ENCODE data around the gene PRKCA.

PRKCA gene

DNA sequence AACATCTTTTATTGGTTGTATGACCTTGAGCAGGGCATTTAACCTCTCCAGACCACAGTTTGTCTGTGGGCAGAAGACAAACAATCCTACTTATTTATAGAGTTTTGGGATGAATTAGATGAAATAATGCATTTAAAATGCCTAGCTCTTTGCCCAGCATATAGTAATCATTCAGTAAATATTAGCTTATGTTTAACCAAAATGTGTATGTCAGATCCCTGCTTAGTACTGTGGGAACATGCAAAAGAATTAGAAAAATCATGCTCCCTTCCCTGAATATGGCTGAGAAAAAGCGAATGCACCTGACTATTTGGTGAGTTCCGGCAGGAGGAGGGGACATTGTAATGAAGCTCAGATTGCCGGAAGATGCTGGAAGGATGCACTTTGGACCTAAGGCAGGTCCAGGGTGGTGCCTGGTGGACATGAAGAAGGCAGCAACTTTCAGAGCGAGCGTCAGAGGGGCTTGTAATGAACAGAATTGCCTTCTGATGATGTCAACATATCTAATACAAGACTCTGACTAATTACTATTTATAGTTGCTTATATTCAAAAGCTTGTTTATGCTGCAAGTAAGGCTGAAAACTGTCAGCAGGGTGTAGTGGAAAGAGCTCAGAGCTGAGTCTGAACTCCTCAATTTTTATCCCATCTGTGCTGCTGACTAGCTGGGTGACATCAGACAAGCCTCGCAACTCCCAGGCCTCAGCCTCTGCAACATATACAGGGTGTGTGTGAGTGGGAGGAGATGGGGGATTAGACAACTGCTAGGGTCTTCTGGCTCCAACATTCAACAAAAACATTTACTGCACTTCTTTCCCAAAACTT lies 221.2 kb downstream of the PRKCA start:
- DNase-seq, result no peak

DNA sequence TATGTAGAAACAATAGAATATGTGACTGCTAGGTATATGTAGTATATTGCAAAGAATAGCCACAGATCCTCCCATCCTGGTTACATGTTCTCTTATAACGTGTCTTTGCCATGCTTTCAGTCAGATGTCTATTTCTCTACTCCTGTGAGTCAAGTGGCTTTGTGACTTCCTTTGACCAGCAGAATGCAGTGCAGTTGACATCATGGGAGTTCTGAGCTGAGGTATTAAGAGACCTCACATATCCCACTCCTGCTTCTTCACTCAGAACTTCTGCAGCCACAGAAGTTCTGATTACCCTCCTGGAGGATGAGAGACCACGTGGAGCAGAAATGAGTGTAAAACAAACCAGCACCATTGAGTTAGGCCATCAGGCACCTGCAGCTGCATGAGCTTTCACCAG lies 222.5 kb downstream of the PRKCA start:
- DNase-seq, result no peak

DNA sequence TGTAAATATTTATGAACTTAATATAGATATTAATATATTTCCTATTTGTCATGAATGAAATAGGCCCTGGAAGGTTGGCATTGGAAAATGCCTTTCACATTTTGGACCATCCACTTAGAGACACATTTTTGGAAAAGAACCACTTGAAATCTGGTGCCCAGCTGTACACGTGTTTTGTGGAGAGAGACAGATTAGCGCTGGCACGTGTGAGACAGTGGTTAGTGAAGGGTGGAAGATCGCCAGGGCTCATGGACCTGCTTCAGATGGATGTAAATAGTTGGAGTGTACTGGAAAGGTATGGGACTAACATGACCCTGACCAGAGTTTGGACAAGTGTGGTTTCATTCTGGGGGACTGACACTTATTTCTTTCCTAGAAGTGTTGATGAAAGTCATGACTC lies 222.9 kb downstream of the PRKCA start:
- DNase-seq, result no peak

DNA sequence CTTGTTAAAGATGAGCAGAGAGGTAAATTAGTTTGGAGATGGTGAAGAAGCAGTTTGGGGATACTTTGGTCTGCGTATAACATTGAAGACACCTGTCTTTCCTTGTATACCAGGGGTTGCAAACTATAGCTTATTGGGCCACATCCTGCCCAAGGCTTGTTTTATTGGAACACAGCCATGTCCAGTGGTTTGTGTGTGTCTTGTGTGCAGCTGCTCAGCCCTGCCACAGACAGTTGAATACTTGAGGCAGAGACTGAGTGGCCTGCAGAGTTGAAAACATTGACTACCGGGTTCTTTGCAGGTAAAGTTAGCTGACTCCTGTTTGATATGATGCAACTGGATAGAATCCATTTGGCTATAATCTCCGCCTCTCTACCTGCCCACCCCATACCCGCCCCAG lies 224.4 kb downstream of the PRKCA start:
- no peak for DNase-seq

- DNase-seq, result no peak
Measured at GRCh38 chr17:66527335-66527734, 224.9 kb downstream of the PRKCA start.

- no peak for DNase-seq
Measured at GRCh38 chr17:66531851-66532295, 229.5 kb downstream of the PRKCA start.

DNA sequence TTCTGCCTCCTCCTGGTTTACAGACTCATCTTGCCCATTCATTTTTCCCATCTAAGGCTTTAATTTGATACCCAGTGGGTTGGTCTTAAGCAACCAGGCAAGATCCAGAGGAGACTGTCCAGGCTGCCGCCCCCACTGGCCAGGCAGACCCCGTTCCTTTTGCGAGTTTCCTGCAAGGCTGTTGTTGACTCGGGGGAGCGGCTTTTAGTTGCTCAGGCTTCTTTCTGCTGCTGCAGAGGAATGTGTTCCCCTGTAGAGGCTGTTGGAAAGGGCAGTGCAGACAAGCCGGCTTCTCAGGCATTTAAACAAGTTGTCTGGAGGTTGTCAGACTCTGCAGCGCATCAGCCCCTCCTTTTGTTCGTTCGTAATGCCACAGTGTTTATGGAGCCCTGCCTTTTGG lies 231.2 kb downstream of the PRKCA start:
- no peak for DNase-seq

DNA sequence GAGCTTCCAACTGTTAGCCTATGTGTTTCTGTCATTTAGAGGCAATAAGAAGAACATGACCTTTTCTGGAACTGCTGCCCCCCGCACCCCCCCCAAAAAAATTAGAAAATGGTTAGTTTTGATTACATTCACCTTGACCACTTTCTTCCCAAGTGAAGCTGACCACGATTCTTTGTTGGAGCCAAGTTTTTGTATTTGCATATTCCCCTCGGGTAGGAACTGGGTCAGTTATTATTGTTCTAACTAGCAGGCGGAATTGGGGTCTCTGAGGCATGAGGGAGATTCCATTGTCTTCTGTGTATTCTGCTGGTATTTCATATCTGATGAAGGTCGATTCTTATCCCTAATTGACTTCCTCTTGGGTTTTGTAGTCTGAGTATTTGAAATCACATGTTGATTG lies 231.6 kb downstream of the PRKCA start:
- no peak for DNase-seq

- DNase-seq, result no peak
Measured at GRCh38 chr17:66535611-66536010, 233.2 kb downstream of the PRKCA start.

- no peak for DNase-seq
Measured at GRCh38 chr17:66537502-66537901, 235.1 kb downstream of the PRKCA start.

GRCh38 chr17:66538776-66539175 lies 236.4 kb downstream of the PRKCA start:
- no peak for DNase-seq

- DNase-seq, result no peak
Measured at GRCh38 chr17:66540131-66540781, 237.8 kb downstream of the PRKCA start.

GRCh38 chr17:66541461-66542128 lies 239.2 kb downstream of the PRKCA start:
- peak; percentile 22 for DNase-seq

- peak; percentile 46 for DNase-seq
Measured at GRCh38 chr17:66542129-66542966, 239.9 kb downstream of the PRKCA start.

- DNase-seq, result peak; percentile 55
Measured at GRCh38 chr17:66542967-66543520, 240.6 kb downstream of the PRKCA start.

DNA sequence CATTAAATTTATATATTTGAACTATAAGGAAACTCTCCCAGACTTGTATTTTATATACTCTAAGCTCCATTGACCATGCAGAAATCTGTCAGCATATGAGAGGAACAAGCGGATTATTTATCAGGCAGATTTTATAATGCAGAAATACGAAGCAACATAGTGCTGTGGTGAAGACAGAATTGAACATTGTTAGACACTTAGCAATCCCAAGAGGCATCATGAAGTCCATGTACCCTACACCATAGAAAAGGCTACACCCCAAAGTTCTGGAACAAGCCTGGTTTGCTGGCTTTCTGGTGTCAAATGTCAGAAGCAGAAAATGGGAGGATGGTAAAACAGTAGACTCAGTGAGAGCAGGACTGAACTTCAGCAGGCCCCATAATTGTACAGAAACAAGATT lies 241.1 kb downstream of the PRKCA start:
- no peak for DNase-seq

GRCh38 chr17:66545918-66546317 lies 243.5 kb downstream of the PRKCA start:
- DNase-seq, result no peak

DNA sequence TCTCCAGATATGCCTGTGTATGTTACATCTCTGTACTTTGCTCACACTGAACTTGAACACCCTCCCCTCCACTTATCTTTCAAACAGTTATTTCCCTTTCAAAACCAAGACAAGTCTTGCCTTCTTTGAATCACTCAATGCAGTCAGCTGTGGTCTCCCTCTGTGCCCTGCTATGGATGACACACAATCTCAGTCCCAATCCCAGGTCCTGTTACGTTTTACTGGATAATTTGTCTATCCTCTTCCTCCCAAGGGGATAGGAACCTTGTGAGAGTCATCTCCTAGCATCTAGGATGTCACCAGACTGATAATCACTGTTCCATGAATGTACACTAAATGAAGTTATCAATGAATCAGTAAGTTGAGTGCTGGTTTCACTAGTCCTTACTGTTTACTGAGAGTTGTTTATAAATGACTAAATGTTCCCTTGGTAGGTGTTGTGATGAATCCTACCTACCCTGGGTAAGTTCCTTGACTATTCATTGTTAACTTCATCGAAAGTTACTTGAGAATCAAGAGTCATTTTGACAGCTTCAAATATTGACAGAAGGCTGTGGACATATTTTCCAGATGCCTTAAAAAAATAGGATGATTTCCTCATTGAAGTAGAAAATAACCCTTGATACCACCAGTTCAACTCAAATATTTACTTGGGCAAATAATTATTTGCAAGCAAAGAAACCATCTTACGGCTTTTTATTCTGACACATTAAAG lies 244.9 kb downstream of the PRKCA start:
- no peak for DNase-seq

- no peak for DNase-seq
Measured at GRCh38 chr17:66548158-66548557, 245.7 kb downstream of the PRKCA start.

GRCh38 chr17:66548659-66549310 lies 246.4 kb downstream of the PRKCA start:
- DNase-seq, result peak; percentile 16

- peak; percentile 64 for DNase-seq
Measured at GRCh38 chr17:66549311-66549704, 246.9 kb downstream of the PRKCA start.
